ENCODE data around the gene ARHGEF9.
"Not testable (repeated sequence)": the region's sequence is repeated elsewhere in the genome, so short reads cannot be mapped to it uniquely, and the experiment has no call there.

Gene ARHGEF9

GRCh38 chrX:63784902-63785707, at the start of gene ARHGEF9:
Gene ARHGEF9, minus strand, starts transcription at chrX:63785214. Its CDS starts 69 bp downstream, at chrX:63785145.
- DNase-seq (ENCODE audit: low spot score), result peak; percentile 10

DNA sequence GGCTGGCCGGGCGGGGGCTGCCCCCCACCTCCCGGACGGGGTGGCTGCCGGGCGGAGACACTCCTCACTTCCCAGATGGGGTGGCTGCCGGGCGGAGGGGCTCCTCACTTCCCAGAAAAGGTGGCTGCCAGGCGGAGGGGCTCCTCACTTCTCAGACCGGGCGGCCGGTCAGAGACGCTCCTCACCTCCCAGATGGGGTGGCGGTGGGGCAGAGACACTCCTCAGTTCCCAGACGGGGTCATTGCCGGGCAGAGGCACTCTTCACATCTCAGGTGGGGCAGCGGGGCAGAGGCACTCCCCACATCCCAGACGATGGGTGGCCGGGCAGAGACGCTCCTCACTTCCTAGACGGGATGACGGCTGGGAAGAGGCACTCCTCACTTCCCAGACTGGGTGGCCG, 40.4 kb upstream of the ARHGEF9 start:
- not testable (repeated sequence) for DNase-seq (ENCODE audit: low spot score)

- DNase-seq (ENCODE audit: low spot score), result no peak
Observed at GRCh38 chrX:63818156-63818555, 33.1 kb upstream of the ARHGEF9 start.

DNA sequence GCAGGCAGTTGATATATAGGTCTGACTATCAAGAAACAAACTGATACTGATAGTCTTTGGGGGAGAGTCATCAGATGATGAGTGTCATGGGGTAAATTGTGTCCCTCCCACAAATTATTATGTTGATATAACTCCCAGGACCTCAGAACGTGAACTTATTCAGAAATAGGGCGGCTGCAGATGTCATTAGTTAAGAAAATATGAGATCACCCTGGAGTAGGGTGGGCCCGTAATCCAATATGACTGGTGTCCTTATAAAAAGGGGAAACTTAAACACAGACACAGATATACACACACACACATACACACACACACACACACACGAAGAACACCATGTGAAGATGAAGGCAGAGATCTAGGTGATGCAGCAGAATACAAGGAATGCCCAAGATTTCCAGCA, 32.7 kb upstream of the ARHGEF9 start:
- DNase-seq (ENCODE audit: low spot score), result no peak

- no peak for DNase-seq (ENCODE audit: low spot score)
Observed at GRCh38 chrX:63812823-63813222, 27.8 kb upstream of the ARHGEF9 start.

- no peak for DNase-seq (ENCODE audit: low spot score)
Observed at GRCh38 chrX:63810746-63811145, 25.7 kb upstream of the ARHGEF9 start.

DNA sequence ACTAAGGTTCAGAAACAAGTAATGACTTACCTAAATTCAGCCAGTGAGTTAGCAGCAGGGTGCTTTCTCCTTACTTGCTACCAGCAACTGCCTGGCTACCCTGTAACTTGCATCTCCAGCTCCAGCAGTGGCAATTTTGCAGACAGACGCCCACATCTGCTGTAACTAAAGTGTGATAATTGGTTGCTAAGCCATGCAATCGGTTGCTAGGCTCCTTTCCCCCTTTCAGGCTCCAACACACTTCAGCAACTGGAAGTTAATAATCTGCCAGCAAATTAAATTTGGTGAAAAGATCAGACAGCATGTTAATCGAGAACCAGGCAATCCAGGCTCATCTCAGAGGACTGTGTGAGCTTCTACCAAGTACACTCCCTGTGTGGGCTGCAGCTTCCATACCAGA, 24.2 kb upstream of the ARHGEF9 start:
- no peak for DNase-seq (ENCODE audit: low spot score)

DNA sequence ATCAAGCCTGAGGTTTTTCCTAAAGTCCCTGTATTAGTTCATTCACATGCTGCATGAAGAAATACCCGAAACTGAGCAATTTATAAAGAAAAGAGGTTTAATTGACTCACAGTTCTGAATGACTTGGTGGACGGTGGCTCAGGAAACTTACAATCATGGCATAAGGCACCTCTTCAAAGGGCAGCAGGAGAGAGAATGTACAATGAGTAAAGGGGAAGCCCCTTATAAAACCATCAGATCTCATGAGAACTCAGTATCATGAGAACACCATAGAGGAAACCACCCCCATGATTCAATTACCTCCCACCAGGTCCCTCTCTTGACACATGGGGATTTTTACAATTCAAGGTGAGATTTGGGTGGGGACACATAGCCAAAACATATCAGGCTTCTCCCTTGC, 10.4 kb upstream of the ARHGEF9 start:
- not testable (repeated sequence) for DNase-seq (ENCODE audit: low spot score)

- no peak for DNase-seq (ENCODE audit: low spot score)
Observed at GRCh38 chrX:63785708-63786040, 660 bp upstream of the ARHGEF9 start.

DNA sequence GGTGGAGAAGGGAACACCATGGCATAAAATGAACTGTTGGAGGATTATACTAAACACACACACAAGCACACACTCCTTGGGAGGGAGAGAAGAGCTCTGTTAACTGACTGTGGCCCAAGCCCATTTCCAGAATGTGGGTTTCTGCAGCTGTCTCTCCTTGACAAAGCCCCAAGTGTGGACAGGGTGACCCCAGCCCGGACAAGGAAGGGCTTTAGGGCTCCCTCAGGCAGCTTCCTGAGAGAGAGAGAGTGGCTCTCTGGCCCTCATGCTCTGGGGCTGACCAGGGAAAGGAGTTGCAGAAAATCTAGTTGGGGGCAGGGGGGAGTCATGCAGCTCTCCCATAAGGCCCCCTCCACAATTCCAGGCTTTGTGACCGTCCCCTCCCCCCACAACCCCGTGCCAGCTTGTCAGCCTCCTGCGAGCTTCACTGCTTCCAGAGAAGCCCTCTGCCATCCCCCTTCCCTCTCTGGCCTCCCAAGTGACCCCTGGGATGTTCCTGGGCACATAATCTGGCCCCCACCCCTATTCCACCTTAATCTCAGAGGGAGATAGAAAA, 590 bp downstream of the ARHGEF9 start:
- no peak for DNase-seq (ENCODE audit: low spot score)

DNA sequence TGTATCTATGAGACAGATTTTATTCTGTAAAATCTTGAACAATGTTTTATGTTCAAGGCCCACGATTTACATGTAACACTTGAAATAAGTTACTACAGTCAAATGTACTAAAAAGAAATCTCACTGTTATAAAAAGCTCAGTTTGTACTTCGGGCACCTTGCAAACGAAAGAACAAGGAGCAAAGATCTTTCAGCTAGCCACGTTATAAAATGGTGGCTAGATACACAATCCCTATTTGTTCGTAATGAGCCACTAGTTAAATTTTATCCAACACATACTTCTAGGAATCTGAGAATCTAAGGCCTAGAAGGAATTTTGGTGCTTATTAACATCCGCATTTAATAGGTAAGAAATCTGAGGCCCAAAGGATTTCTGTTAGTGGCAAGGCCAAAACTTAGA, 2.5 kb downstream of the ARHGEF9 start:
- DNase-seq (ENCODE audit: low spot score), result no peak

DNA sequence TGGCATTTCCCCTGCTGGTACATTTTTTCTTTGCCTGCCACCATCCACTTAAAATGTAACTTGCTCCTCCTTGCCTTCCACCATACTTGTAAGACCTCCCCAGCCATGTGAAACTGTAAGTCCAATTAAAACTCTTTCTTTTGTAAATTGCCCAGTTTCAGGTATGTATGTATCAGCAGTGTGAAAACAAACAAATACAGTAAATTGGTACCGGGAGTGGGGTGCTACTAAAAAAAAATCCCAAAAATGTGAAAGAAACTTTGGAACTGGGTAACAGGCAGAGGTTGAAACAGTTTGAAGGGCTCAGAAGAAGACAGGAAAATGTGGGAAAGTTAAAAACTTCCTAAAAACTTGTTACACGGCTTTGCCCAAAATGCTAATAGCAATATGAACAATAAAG, 16.3 kb downstream of the ARHGEF9 start:
- DNase-seq (ENCODE audit: low spot score), result no peak

DNA sequence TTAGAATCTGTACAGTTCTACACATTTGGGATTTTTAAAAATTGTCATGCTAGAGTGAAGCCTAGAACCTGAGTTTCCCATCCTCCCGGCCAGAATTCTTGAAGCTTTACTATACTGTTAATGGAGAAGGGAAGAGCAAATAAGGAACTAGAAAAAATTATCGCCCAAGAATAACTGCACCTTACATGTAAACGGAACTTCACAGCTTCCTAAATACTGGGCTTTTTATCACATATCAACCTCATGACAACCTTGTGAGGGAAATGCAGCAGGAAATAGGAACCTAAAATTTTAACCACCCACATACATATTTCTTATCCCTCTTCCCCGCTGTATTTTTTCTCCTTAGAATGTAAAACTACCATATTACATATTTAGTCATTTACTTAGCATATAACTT, 19.3 kb downstream of the ARHGEF9 start:
- DNase-seq (ENCODE audit: low spot score), result no peak

GRCh38 chrX:63764946-63765345, 20.1 kb downstream of the ARHGEF9 start:
- DNase-seq (ENCODE audit: low spot score), result no peak

DNA sequence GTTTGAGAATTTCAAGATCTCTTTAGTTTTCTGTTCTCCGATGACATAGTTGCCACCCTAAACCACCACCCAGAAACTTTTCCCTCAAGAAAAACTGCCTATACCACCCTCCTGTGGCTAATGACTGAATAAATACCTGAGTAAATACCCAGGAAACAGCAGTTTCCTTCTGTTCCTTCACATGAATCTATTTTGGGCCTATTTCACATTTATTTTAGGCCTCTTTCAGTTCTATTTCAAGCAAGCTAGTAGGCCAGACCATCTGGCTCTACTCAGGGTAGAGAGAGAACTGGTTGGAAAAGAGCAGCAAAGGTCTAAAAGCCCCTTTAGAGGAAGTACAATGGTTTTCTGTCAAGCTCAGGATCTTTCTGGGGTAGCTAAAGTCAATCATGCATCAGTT, 23.4 kb downstream of the ARHGEF9 start:
- DNase-seq (ENCODE audit: low spot score), result no peak

- DNase-seq (ENCODE audit: low spot score), result no peak
Observed at GRCh38 chrX:63758011-63758410, 27.0 kb downstream of the ARHGEF9 start.

DNA sequence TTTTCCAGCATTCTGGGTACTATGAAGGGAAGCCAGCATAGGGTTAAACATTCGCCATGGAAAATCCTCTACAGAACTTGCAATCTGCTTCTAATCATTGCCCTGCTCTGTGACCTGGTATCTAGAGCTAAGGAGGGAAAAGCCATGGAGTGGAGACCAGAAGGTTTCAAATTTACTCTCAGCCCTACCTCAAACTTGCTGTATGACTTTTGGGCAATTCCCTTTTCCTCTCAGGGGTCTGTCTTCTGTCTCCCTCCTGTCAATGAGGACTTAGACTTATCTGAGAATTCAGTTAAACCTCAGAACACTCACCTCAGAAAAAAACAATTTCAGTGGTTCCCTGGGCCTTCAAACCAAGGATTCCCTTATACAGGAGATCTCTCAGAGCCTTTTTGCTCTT, 29.1 kb downstream of the ARHGEF9 start:
- DNase-seq (ENCODE audit: low spot score), result no peak

DNA sequence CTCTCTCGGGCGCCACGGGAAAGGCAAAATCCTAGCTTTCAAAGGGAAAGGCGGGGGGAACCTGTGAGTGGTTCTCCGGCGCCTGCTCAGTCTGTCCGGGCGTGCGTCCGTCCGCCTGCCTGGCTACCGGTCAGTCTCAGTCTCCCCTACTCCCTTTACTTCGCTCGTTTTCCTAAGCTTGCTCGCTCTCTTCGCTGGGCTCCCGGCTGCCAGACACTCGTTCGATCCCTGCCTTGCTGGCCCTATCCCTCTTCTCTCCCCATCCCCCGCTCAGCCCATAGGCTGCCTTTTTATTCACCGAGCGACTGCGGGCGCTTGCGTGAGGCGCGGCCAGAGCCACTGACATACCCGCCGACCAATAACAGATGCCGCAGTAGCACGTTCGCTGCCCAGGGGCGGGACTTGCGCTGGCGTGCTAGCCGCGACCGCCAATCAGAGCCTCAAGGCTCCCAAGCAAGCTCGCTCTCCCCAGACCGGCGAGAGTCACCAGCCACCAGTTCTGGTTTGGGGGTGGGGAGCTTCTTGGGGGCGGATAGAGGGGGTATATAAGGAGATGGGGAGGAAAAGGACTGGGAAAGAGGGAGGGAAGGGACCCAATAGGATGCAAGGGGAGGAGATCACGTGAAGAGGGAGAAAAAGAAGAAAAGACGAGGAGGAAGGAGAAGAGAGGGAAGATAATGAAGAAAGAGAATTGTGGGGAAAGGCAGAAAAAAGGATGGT, 30.0 kb downstream of the ARHGEF9 start:
- peak; percentile 88 for DNase-seq (ENCODE audit: low spot score)

GRCh38 chrX:63754136-63754859, 30.7 kb downstream of the ARHGEF9 start:
- no peak for DNase-seq (ENCODE audit: low spot score)

GRCh38 chrX:63751481-63751880, 33.5 kb downstream of the ARHGEF9 start:
- DNase-seq (ENCODE audit: low spot score), result no peak

- DNase-seq (ENCODE audit: low spot score), result no peak
Observed at GRCh38 chrX:63750811-63751210, 34.2 kb downstream of the ARHGEF9 start.

DNA sequence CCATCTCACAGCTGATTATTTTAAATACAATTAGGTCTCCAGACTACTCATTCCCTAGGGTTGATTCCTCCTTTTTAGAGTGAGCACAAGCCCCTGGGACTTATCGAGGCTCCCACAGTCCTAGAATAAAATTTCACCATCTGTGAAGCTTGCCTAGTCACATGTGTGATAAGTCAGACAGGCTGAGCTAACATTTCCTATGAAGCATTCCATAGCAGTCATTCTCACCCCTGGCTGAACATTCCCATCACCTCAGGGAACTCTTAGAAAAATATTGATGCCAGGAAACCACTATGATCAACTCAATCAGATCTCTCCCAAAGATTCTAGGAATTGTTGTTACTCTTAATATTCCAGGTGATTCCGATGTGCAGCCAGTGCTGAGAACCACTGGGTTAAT, 37.7 kb downstream of the ARHGEF9 start:
- peak; percentile 64 for DNase-seq (ENCODE audit: low spot score)

DNA sequence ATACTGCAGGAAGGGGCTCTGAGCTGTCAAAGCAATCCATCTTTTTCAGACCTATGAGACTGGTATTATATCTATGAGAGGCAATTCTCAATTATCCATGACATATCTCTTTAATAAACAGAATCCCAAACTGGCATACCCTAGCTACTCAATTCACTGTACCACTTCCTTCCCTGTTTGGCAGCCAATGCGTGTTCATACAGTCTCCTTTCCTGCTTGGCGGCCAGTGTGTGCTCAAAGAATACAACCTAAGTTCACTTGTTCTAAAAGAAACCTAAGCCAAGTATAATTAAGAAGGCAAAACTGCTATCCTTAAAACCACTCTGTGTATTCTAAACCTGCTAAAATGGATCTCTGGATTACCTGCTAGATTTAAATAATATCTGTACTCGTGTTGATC, 38.3 kb downstream of the ARHGEF9 start:
- DNase-seq (ENCODE audit: low spot score), result no peak
